ENCODE results near the gene CDHR2.

CDHR2 gene

DNA sequence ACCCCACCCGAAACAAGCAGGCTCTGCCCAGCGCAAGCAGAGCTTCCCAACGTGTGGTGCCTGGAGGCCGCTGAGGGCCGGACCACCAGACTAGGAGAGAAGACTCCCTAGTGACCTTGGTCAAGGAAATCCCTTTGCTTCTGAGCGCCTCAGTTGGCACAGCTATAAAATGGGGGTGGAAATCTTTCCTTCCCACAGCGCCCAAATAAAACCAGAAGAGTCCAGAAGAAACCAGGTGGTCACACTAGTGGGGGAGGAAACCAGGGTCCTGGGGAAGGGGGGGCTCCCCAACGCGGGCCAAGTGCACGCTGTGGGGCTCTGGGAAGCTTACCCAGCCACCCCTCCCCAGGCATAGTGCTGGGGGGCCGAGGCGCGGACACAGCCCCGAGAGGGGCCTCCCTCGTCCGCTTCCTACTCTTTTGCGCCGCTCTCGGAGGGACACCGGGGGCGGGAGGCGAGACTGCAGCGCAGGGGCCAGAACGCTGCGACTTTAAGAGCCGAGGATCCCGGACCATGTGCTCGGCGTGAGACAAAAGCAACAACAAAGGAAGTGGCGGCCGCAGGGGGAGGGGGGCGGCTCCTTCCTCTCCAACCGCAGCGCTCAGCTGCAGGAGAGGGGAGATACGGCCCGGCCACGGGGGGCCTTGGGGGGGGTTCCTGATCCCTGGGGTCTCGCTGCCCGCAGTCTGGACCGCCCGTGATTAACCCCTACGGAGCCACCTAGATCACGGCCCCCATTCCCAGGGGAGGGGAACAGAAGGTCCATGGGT, 12.8 kb upstream of the CDHR2 start:
- peak overlapping the region; percentile 82 for H3K4me3 ChIP-seq (ENCODE audit: low read depth, low read length)
- H3K27ac ChIP-seq (ENCODE audit: extremely low read depth, low read depth, low read length), result peak overlapping the region; percentile 91
- POLR2A ChIA-PET, result interaction anchor here (0.7 to 2.1 kb wide), 7 partner anchors 11 to 120 kb away, joined by 3 to 14 read pairs (median 3); partner anchors contain the start of genes CDHR2, CLTB, EIF4E1B and FAF2
- 0 out of 2 replicates have a peak, but pooled peaks cover 8% of the 10 kb centered on the region for H3K4me1 ChIP-seq (ENCODE audit: control insufficient read depth, insufficient read depth, low read length)
- H3K9me3 ChIP-seq (ENCODE audit: control insufficient read depth, insufficient read depth, low read depth, low read length), result no peaks in the 10 kb centered on the region
- CTCF ChIA-PET, result interaction anchor here (0.9 to 1.2 kb wide), 2 partner anchors 45 to 121 kb away, joined by 3 to 5 read pairs; no protein-coding TSS in a partner anchor
- H3K36me3 ChIP-seq (ENCODE audit: control insufficient read depth in 2 of 2, insufficient read depth in 1 of 2, low read length in 2 of 2), result peaks cover 0 to 18% of the 10 kb centered on the region in 2 experiments; a peak in 1 of 3 replicates
- TF ChIP-seq ZNF423 (tag by site-specific recombination; IDR thresholded peaks at IDR 0.05), result peak; percentile 56
- TF ChIP-seq ZIC2 (tag by site-specific recombination; IDR thresholded peaks at IDR 0.05), result peak; percentile 96
- no peak for TF ChIP-seq ZNF350 (tag by site-specific recombination; IDR thresholded peaks at IDR 0.05)
- TF ChIP-seq HOXC10 (CRISPR knock-in tag; IDR thresholded peaks at IDR 0.05), result no peak
- TF ChIP-seq ZNF701 (tag by site-specific recombination; IDR thresholded peaks at IDR 0.05), result no peak
- no peak for TF ChIP-seq ZNF571 (tag by site-specific recombination; IDR thresholded peaks at IDR 0.05)
- TF ChIP-seq ZFP37 (tag by site-specific recombination; IDR thresholded peaks at IDR 0.05), result no peak
- TF ChIP-seq PRDM4 (tag by site-specific recombination; IDR thresholded peaks at IDR 0.05), result no peak
- TF ChIP-seq ZNF202 (tag by site-specific recombination; IDR thresholded peaks at IDR 0.05; ENCODE audit: borderline replicate concordance), result no peak
- TF ChIP-seq GLIS1 (tag by site-specific recombination; IDR thresholded peaks at IDR 0.05), result peak; percentile 94
- TF ChIP-seq ZNF530 (tag by site-specific recombination; IDR thresholded peaks at IDR 0.05; ENCODE audit: low read depth), result no peak
- no peak for TF ChIP-seq ZNF324 (tag by site-specific recombination; IDR thresholded peaks at IDR 0.05)
- TF ChIP-seq, protein P1, sequence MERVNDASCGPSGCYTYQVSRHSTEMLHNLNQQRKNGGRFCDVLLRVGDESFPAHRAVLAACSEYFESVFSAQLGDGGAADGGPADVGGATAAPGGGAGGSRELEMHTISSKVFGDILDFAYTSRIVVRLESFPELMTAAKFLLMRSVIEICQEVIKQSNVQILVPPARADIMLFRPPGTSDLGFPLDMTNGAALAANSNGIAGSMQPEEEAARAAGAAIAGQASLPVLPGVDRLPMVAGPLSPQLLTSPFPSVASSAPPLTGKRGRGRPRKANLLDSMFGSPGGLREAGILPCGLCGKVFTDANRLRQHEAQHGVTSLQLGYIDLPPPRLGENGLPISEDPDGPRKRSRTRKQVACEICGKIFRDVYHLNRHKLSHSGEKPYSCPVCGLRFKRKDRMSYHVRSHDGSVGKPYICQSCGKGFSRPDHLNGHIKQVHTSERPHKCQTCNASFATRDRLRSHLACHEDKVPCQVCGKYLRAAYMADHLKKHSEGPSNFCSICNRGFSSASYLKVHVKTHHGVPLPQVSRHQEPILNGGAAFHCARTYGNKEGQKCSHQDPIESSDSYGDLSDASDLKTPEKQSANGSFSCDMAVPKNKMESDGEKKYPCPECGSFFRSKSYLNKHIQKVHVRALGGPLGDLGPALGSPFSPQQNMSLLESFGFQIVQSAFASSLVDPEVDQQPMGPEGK (tag by site-specific recombination; IDR thresholded peaks at IDR 0.05), result peak; percentile 31
- peak; percentile 91 for TF ChIP-seq TCF7L2 (IDR thresholded peaks at IDR 0.05; ENCODE audit: borderline replicate concordance, low read depth, low read length)
- no peak for TF ChIP-seq ZBTB1 (tag by site-specific recombination; IDR thresholded peaks at IDR 0.05)
- no peak for TF ChIP-seq ZNF670 (tag by site-specific recombination; IDR thresholded peaks at IDR 0.05; ENCODE audit: low read depth)
- no peak for TF ChIP-seq KLF8 (tag by site-specific recombination; IDR thresholded peaks at IDR 0.05)
- TF ChIP-seq MEIS1 (CRISPR knock-in tag; IDR thresholded peaks at IDR 0.05; ENCODE audit: borderline replicate concordance), result no peak
- TF ChIP-seq ZNF133 (tag by site-specific recombination; IDR thresholded peaks at IDR 0.05), result no peak
- no peak for TF ChIP-seq ZNF544 (tag by site-specific recombination; IDR thresholded peaks at IDR 0.05)
- no peak for TF ChIP-seq RBAK (tag by site-specific recombination; IDR thresholded peaks at IDR 0.05)
- TF ChIP-seq ZNF623 (tag by site-specific recombination; IDR thresholded peaks at IDR 0.05), result no peak
- no peak for TF ChIP-seq ZNF266 (tag by site-specific recombination; IDR thresholded peaks at IDR 0.05; ENCODE audit: low read depth)
- TF ChIP-seq OVOL3 (tag by site-specific recombination; IDR thresholded peaks at IDR 0.05), result no peak
- no peak for TF ChIP-seq ZSCAN4 (tag by site-specific recombination; IDR thresholded peaks at IDR 0.05)
- peak; percentile 41 for TF ChIP-seq ZFHX2 (tag by site-specific recombination; conservative IDR thresholded peaks at IDR 0.05)
- peak; percentile 95 for TF ChIP-seq GLIS2 (tag by site-specific recombination; IDR thresholded peaks at IDR 0.05)
- no peak for TF ChIP-seq IKZF3 (tag by site-specific recombination; IDR thresholded peaks at IDR 0.05)
- no peak for TF ChIP-seq ZNF660 (tag by site-specific recombination; IDR thresholded peaks at IDR 0.05)
- TF ChIP-seq ZNF830 (tag by site-specific recombination; IDR thresholded peaks at IDR 0.05; ENCODE audit: low read depth), result no peak
- TF ChIP-seq, protein P2, sequence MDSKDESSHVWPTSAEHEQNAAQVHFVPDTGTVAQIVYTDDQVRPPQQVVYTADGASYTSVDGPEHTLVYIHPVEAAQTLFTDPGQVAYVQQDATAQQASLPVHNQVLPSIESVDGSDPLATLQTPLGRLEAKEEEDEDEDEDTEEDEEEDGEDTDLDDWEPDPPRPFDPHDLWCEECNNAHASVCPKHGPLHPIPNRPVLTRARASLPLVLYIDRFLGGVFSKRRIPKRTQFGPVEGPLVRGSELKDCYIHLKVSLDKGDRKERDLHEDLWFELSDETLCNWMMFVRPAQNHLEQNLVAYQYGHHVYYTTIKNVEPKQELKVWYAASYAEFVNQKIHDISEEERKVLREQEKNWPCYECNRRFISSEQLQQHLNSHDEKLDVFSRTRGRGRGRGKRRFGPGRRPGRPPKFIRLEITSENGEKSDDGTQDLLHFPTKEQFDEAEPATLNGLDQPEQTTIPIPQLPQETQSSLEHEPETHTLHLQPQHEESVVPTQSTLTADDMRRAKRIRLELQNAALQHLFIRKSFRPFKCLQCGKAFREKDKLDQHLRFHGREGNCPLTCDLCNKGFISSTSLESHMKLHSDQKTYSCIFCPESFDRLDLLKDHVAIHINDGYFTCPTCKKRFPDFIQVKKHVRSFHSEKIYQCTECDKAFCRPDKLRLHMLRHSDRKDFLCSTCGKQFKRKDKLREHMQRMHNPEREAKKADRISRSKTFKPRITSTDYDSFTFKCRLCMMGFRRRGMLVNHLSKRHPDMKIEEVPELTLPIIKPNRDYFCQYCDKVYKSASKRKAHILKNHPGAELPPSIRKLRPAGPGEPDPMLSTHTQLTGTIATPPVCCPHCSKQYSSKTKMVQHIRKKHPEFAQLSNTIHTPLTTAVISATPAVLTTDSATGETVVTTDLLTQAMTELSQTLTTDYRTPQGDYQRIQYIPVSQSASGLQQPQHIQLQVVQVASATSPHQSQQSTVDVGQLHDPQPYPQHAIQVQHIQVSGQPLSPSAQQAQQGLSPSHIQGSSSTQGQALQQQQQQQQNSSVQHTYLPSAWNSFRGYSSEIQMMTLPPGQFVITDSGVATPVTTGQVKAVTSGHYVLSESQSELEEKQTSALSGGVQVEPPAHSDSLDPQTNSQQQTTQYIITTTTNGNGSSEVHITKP (tag by site-specific recombination; IDR thresholded peaks at IDR 0.05), result peak; percentile 86
